ENCODE results near the gene FCSK. TPM values are rescaled to one million over a fixed set of nuclear protein-coding genes. Genes with fewer than 3 reads are reported as not detected.
"Not testable (repeated sequence)": the region's sequence is repeated elsewhere in the genome, so short reads cannot be mapped to it uniquely, and the experiment has no call there.

The FCSK gene
- total RNA-seq, 2 experiments from 2014 or later: 13.1 to 14.0 TPM

DNA sequence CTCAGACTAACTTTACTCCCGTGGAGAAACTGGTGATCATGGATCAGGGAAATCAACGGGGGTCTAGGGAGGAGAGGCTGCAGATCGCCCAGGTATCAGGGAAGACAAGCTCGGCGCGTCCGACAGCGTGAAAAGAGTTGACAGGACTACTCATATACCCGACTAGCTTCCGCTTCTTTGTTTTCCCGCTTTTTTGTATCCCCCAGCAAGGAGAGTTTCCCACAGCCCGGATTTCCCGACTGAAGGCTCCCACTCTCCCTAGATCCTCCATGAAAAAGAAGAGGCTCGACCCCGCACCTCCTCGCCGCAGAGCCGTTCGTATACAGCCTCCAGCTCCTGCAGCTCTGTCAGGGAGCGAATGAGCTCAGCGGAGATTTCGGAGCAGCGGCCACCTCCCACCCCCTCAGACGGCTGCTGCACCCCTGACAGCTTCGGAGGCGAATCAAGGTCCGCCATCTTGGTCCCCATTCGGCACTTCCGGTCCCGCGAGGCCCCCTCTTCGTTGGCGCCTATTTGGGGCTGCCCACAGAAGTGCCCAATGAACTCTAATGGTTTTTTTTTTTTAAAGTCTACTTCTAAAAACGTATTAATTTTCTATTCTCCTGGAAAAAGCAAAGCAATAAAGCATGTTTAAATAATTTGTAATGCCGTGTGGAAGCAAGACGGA is 68.8 kb downstream of the FCSK start, which contains the start of gene COG4:
COG4 (minus strand) TSS at position 479 of the 667 bp plus-strand sequence; CDS start at position 468, 11 bp downstream.
- H3K4me1 Mint-ChIP-seq (ENCODE audit: low read depth): peaks cover 48% of the 10 kb centered on the region
- intact Hi-C loops (cut with micrococcal nuclease): loop anchor here (1.0 to 2.0 kb wide), 7 partner anchors 68 to 271 kb away; partner anchors contain the start of genes AARS1, DDX19A, FCSK and ST3GAL2
- H3K36me3 Mint-ChIP-seq: peaks cover 39% of the 10 kb centered on the region
- peak; percentile 95 for DNase-seq
- peak within 1 kb of the TSS; percentile 91 for H3K4me3 Mint-ChIP-seq
- H3K27ac Mint-ChIP-seq: peak within 1 kb of the TSS; percentile 98
- H3K9me3 Mint-ChIP-seq: no peaks in the 10 kb centered on the region
- CTCF ChIA-PET: interaction anchor here (0.9 to 1.9 kb wide), 3 partner anchors 14 to 177 kb away, joined by 4 to 5 read pairs (median 5); partner anchors contain the start of gene DDX19A
- POLR2A ChIA-PET: interaction anchor here (0.6 to 2.8 kb wide), 7 partner anchors 27 to 1417 kb away, joined by 3 to 18 read pairs (median 4); partner anchors contain the start of gene DDX19A
- no peaks in the 10 kb centered on the region for H3K27me3 Mint-ChIP-seq

DNA sequence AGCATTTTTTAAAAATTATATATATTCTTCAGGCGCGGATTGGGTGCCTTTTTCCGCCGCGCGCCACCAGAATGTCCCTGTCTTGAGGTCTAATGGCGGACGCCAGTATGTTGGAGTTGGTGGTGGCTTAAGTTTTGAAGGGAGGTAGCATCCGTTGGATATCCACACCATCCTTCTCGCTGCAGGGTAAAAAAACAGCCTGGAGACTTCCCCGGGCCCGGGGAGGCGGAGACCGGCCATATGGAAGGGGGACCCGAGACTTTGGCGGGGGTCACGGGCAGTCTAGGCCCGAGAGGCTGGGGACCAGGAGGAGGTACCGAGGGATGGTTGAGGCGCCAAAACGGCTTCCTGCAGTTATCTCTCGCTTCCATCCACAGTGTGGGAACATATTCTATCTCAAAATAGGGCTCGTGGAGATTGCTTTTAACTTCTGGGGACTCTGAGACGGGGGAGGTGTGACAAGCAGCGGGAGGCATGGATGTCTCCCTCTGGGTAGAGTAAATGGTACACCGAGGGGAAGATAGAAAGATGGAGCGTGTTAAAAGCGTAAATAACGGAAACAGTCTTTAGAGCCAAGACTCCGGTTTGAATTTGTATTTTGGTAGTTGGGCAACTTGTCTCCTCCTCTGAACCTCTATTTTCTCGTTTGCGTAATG is 69.5 kb downstream of the FCSK start, which contains the start of gene SF3B3:
SF3B3 (plus strand) TSS at position 74 of the 656 bp plus-strand sequence. CDS start 2,841 bp downstream, outside the sequence.
- POLR2A ChIA-PET: interaction anchor here (1.2 to 2.8 kb wide), 8 partner anchors 27 to 273 kb away, joined by 7 to 18 read pairs (median 8); partner anchors contain the start of genes AARS1, DDX19A and EXOSC6
- Mint-ChIP-seq H3K4me1 (ENCODE audit: low read depth) (peaks cover 53% of the 10 kb centered on the region), H3K27ac (peak within 1 kb of the TSS; percentile 98), H3K27me3 (no peaks in the 10 kb centered on the region), H3K9me3 (no peaks in the 10 kb centered on the region), H3K36me3 (peaks cover 45% of the 10 kb centered on the region), H3K4me3 (peak within 1 kb of the TSS; percentile 91)
- DNase-seq: peak; percentile 77
- CTCF ChIA-PET: interaction anchor here (0.6 to 1.9 kb wide), 5 partner anchors 15 to 177 kb away, joined by 3 to 7 read pairs (median 5); partner anchors contain the start of gene DDX19A
- intact Hi-C loops (cut with micrococcal nuclease): loop anchor here (1.0 to 2.0 kb wide), 7 partner anchors 69 to 272 kb away; partner anchors contain the start of genes AARS1, DDX19A, FCSK and ST3GAL2

DNA sequence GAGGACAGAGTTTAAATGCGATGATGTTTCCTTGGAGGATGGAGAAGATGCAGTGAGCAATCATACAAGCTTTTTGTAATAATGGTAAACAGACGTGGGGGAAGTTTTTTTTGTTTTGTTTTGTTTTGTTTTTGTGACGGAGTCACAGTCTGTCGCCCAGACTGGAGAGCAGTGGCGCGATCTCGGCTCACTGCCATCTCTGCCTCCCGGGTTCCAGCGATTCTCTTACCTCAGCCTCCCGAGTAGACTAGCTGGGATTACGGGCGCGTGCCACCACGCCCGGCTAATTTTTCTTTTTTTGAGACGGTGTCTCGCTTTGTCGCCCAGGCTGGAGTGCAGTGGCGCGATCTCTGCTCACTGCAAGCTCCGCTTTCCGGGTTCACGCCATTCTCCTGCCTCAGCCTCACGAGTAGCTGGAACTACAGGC is 70.0 kb downstream of the FCSK start:
- peak; percentile 44 for DNase-seq
- intact Hi-C loops (cut with micrococcal nuclease); H3K9me3 Mint-ChIP-seq; H3K27me3 Mint-ChIP-seq: not testable (repeated sequence)
- H3K36me3 Mint-ChIP-seq: peaks cover 51% of the 10 kb centered on the region
- POLR2A ChIA-PET: interaction anchor here (0.8 to 1.9 kb wide), 7 partner anchors 24 to 273 kb away, joined by 3 to 14 read pairs (median 7); partner anchors contain the start of genes AARS1 and EXOSC6
- peak overlapping the region; percentile 98 for H3K27ac Mint-ChIP-seq
- peak overlapping the region; percentile 91 for H3K4me3 Mint-ChIP-seq
- CTCF ChIA-PET: interaction anchor here (0.6 to 1.7 kb wide), 6 partner anchors 15 to 177 kb away, joined by 3 to 7 read pairs (median 4); partner anchors contain the start of gene DDX19A
- H3K4me1 Mint-ChIP-seq (ENCODE audit: low read depth): peaks cover 59% of the 10 kb centered on the region

DNA sequence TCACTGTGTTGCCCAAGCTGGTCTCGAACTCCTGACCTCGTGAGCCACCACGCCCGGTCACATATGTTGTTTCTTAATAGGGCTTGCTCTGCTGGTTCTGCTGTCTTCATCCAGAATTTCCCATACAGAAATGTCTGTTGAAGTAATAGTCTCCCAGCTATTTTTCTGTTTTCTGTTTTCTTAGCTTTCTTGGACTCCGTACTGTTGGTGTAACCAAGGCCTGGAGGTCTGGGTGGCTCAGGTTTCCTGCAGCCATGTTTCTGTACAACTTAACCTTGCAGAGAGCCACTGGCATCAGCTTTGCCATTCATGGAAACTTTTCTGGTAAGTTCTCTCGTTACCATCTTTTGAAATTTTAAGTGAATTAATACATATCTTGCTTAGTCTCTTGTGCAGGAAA is 72.0 kb downstream of the FCSK start:
- peak overlapping the region; percentile 50 for H3K27ac Mint-ChIP-seq
- H3K9me3 Mint-ChIP-seq: no peaks in the 10 kb centered on the region
- no peaks in the 10 kb centered on the region for H3K27me3 Mint-ChIP-seq
- H3K36me3 Mint-ChIP-seq: peaks cover 60% of the 10 kb centered on the region
- no peak for DNase-seq
- ChIA-PET POLR2A (no interaction called here), CTCF (interaction anchor here (0.6 to 2.1 kb wide), 2 partner anchors 9 to 274 kb away, joined by 3 to 7 read pairs; partner anchors contain the start of gene EXOSC6)
- intact Hi-C loops (cut with micrococcal nuclease): no loop called here
- peak overlapping the region; percentile 91 for H3K4me3 Mint-ChIP-seq
- peaks cover 51% of the 10 kb centered on the region for H3K4me1 Mint-ChIP-seq (ENCODE audit: low read depth)

DNA sequence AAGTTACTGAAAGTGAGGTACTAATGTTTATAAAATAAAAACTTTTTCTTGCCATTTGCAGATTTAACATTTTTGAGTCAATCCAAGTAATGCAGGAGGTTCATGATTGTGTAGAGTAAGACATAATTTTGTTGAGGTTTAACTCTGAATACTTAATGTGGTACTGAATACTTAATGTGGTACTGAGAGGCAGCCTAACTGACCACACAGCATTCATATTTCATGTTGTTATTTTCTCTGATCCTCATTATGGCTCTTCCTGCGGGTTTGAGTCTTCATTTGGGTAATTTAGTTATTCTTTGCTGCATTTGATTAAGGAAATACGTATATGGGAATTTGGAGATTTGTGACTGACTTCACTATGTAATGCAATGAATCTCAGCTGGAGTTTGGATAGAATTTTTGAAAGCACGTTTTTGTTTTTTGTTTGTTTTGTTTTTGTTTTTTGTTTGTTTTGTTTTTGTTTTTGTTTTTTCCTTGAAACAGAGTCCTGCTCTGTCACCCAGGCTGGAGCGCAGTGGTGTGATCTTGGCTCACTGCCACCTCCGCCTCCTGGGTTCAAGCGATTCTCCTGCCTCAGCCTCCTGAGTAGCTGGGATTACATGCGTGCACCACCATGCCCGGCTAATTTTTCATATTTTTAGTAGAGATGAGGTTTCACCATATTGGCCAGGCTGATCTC is 73.1 kb downstream of the FCSK start:
- H3K4me3 Mint-ChIP-seq: peak overlapping the region; percentile 91
- CTCF ChIA-PET: interaction anchor here (0.9 kb wide), 1 partner anchor 158 kb away, joined by 3 read pairs; no protein-coding TSS in a partner anchor

DNA sequence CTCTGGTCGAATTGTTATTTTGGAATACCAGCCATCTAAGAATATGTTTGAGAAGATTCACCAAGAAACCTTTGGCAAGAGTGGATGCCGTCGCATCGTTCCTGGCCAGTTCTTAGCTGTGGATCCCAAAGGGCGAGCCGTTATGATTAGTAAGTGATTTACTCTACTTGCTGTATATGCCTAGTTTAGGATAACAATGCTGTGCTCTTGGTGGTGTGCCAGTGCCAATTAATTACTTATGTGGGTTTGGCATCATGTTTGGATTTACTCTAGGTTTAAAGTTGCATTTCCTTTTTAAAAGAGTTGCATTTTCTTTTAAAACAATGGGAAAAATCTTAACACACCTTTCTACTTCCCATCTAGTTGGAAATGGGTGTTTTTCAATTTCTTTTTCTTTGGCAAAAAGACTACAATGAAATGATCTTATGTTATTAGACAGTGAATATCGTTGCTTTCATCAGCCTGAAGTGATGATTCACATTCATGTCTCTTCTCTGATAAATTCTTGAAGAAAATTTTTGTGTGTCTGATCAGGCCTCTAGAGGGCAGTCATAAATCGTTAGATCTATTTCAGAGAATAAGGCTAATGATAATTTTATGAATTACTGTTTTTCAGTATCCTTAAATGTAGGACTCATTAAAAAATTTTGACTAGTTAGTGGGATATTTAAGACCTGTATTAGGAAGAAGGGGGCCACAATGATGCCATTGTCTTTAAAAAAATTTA is 74.8 kb downstream of the FCSK start:
- H3K4me1 Mint-ChIP-seq (ENCODE audit: low read depth): peaks cover 53% of the 10 kb centered on the region
- ChIA-PET CTCF (interaction anchor here (1.1 to 1.2 kb wide), 2 partner anchors 20 kb away, joined by 3 to 5 read pairs; no protein-coding TSS in a partner anchor), POLR2A (no interaction called here)
- intact Hi-C loops (cut with micrococcal nuclease): no loop called here
- H3K9me3 Mint-ChIP-seq: no peaks in the 10 kb centered on the region
- peak overlapping the region; percentile 45 for H3K27ac Mint-ChIP-seq
- no peaks in the 10 kb centered on the region for H3K27me3 Mint-ChIP-seq
- peaks cover 74% of the 10 kb centered on the region for H3K36me3 Mint-ChIP-seq
- H3K4me3 Mint-ChIP-seq: peak overlapping the region; percentile 29
- DNase-seq: no peak

More for the DNA sequence above, 73.1 kb downstream of the FCSK start:
- Mint-ChIP-seq H3K27me3 (no peaks in the 10 kb centered on the region), H3K27ac (peak overlapping the region; percentile 26), H3K36me3 (peaks cover 68% of the 10 kb centered on the region), H3K9me3 (no peaks in the 10 kb centered on the region), H3K4me1 (ENCODE audit: low read depth) (peaks cover 47% of the 10 kb centered on the region)
- intact Hi-C loops (cut with micrococcal nuclease): no loop called here
- DNase-seq: no peak
- POLR2A ChIA-PET: interaction anchor here (1.0 kb wide), 1 partner anchor 24 kb away, joined by 3 read pairs; no protein-coding TSS in a partner anchor

Other genes starting within 250 kb of the FCSK start
- gene EXOSC6, start 202.7 kb upstream of the FCSK start, total RNA-seq: 10 to 100 TPM; 22.3 to 24.5 TPM
- 100 to 1,000 TPM; 165 to 170 TPM for gene AARS1, start 165.1 kb upstream of the FCSK start, total RNA-seq
- 10 to 100 TPM; 31.2 to 36.6 TPM for gene DDX19B, start 155.4 kb upstream of the FCSK start, total RNA-seq
- 10 to 100 TPM; 34.8 to 39.3 TPM for gene DDX19A, start 107.7 kb upstream of the FCSK start, total RNA-seq
- 10 to 100 TPM; 16.7 to 17.3 TPM for gene ST3GAL2, start 15.5 kb upstream of the FCSK start, total RNA-seq
- gene COG4, start 69.0 kb downstream of the FCSK start, total RNA-seq: 10 to 100 TPM; 35.9 to 40.2 TPM
- 100 to 1,000 TPM; 450 to 453 TPM for gene SF3B3, start 69.2 kb downstream of the FCSK start, total RNA-seq
- not detected for gene IL34, start 192.0 kb downstream of the FCSK start, total RNA-seq
- gene MTSS2, start 231.5 kb downstream of the FCSK start, total RNA-seq: 1 to 10 TPM in 1 of 2 experiments, under 1 TPM in 1; 0.29 to 1.1 TPM